Activated CD8-positive, alpha-beta memory T cell treated with anti-CD3 and anti-CD28 coated beads, Interleukin-2, amount 50 U/mL, for 4 hours (primary cell): ENCODE results near the gene NCOA3.

Experiments used
- DNase-seq: peaks from one replicate; pipeline ENCODE4 v3.0.0-alpha.2; 2020

The NCOA3 gene

DNA sequence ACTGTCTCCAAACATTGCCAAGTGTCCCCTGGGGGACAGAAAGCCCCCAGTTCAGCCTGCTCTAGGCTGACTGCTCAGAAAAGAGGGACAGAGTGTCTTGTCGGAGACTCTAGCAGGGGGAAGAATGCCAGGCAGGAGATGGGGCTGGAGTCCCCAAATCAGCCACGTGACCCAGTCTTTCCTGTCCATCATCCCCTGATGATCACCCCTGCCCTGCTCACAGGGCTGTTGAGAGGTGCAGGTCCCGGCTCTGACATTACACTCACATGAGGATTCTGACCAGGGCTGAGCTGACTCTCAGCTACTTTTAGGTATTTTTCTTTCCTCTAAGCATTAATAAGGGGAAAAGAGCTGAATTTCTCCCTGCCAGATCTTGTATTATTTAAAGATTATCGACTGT lies 167.8 kb downstream of the NCOA3 start:
- DNase-seq, result no peak

DNA sequence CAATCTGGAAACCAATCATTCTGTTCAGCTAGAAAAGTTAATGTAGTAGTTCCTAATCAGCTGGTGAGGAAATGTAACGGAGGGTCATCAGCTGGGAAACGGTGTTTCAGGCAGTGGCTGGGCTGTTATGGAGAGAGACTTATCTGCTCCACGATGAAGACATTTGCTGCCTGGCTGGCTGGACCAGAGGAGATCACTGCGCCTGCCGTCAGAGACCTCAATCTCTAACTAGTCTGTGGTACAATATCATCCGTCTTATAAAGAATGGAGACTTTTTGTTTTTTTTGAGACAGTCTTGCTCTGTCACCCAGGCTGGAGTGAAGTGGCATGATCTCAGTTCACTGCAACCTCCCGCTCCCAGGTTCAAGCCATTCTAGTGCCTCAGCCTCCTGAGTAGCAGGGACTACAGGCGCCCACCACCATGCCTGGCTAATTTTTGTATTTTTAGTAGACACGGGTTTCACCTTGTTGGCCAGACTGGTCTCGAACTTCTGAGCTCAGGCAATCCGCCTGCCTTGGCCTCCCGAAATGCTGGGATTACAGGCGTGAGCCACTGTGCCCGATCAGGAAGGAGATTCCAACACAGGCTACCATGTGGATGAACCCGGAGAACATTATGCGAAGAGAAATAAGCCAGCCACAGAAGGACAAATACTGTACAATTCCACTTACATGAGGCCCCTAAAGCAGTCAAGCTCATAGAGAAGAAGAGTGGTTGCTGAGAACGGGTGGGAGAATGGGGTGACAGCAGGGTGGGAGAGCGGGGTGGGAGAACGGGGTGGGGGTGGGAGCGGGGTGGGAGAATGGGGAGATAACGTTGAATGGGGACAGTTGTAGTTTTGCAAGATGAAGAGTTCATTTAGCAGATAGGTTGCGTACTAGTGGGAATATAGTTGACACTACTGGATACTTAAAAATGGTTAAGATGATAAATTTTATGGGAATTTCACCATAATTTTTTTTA lies 168.5 kb downstream of the NCOA3 start:
- no peak for DNase-seq

DNA sequence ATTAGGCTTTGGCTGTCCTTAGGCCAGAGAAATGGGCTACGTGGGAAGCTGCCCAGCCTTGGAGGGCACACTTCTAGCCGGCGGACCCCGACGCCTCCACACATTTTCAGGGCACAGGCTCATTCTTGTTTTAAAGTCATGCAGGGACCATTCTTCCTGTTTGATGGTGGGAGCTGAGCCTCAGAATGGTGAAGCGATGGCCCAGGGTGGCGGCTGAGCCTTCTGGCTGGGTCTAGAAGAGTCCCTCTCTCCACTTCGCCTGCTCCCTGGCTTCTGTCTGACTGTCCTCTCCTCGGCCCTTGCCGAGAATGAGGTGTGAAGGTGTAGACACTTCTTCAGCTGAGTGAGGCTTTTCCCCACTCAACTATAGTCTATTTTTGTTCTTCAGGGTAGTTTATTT lies 169.2 kb downstream of the NCOA3 start:
- DNase-seq, result no peak

DNA sequence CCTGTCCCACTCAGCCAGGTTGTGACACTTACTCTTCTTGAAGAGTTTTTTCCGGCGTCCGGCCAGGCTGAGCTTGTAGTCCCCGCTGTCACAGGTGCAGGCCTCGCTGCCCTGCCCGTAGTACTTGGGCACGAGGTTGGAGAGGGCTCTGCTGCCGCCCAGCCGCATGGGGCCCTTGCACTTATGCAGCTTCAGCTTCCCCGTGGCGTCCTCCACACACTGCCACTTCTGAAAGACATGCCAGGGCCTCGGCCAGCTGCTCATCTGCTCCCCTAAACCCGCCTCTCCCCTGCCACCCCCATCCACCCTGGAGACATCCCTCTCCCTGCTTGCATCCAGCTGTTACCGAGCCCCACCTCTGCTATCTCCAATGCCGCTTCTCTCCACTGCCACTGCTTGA lies 170.5 kb downstream of the NCOA3 start:
- DNase-seq, result no peak

DNA sequence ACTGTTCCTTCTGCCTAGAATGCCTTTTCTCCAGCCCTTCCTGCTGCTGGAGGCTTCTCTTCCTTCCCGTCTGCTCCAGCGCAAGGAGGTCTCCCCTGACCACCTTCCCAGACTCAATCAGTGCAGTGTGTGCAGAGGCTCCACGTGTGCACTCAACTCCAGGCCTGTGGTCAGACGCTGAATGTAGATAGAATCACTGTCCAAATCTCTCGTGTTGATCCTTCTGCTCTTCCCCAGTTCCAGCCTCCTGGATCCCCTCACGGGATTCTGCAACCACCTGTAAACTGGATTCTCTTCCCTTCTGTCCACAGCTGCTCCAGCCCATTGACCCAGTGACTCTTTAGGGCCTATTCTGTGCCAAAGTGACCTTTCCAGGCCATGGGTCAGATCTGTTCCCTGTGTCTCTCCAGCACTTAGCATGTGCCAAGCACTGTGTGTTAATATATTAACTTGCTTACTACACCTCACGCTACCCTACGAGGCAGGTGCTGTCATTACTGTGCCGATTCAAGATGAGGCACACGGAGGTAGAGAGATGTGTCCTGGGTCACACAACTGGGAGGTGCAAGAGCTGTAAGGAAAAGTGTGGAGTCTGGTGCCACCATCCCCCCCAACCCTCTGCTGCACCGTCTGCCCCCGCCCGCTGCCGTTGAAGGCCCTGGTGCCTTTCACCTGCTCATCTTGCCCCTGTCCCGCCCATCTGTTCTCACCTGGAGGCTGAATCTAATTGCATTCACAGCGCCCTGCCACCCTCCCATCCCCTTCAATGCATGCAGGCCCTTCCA lies 171.4 kb downstream of the NCOA3 start:
- no peak for DNase-seq

DNA sequence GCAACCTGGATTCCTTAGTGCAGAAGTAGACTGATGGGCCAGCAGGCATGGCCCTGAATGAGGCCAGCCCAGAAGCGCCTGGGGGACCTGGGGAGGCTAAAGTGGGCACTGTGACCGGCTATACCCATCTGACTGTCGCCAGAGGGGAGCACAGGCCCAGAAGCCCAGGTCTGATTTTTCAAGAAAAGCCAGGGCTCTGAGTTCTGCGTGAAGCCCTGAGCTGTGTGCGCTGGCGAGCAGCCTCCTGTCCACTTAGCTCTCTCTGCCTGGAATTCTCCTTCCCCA lies 171.9 kb downstream of the NCOA3 start:
- no peak for DNase-seq

DNA sequence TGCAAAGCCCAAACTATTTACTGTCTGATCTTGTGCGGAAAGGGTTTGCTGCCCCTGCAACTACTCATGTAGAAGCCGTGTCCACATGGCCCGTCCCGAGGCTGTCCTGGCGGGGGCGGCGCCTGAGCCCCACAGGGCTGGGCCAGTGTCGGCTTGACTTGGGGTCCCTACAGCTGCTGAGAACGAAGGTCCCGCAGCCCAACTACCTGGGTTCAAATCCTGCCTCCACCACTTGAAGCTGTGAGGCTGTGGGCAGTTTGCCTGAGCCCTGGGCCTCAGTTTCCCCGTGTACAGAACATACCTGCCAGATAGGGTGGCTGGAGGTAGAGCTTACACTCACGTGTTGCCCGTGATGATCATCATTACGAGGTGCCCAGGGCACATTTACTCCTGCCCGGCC lies 172.5 kb downstream of the NCOA3 start:
- no peak for DNase-seq

DNA sequence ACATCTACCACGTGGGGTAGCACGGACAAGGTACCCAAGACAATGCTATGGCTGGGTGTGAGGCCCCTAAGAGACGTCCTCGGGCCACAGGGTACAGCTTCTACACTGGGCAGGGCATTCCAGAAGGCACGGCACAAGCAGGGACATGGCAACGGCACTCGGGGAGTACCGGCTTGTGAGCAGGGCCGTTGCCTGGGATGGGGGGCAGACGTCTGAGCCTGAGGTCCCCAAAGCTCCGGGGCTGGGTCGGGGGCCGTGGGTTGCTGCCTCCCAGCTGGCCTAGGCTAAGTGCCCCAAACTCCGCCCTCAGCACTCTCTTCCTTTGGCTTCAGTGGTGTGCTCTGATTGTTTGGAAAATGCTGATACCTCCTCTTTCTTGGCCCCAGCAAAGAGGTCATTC lies 173.0 kb downstream of the NCOA3 start:
- no peak for DNase-seq

DNA sequence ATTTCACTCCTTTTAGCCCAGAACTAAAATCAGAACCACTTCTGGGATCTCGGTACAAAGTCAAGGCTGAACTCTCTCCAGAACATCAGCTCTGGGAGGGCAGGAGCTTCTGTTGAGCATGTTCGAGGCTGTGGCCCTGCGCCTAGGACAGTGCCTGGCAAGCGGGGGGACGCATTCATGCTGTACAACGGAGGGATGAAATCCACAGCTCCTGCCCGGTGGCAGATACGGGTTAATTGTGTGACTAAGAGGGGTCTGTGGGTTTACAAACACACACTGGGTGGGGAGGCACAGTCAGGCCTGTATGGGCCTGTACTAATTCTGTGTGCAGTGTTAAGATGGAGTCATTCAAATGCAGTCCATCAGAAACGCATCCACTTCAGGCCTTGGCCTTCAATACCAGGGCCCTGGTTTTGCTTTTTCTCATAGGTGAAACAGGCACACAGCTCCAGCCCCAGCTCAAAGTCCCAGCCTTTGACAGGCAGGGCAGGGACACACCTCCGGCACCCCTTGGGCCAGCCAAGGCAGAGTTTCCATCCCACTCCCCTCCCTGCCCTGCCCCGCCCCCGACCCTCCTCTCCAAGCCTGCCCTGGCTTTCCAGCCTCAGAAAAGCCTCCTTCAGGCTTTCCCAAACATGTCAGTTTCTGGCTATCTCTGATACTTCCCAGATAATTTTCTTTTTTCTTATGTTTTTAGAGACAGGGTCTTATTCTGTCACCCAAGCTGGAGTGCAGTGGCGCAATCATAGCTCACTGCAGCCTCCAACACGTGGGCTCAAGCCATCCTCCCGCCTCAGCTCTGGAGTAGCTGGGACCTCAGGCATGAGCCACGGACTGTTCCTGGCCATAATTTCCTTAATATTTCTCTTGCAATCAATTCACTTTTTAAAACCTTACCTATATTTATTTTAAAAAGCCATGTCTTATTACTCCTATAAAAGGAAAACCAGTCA lies 173.8 kb downstream of the NCOA3 start:
- no peak for DNase-seq

DNA sequence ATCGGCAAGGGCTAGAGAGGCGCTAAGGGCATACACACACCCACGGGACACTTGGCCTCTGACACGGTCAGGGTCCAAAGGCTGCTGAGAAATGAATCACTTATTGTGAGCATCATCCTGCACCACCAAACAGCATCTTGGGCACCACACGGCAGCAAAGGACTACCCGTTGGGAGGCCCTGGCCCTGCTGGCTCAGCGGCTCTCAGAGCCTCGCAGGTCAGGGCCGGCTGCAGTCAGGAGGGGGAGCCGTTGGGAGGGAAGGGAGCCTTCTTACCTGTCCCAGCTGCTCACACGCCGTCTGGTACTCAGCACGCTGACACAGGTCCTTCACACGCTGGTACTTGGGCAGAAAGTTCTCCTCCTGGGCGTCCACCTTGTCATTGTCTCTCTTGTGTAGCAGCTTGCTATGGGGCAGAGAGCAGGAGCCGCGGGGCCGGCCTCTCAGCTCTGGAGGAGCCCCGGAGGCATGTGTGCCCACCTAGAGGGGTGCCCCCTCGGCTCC lies 174.6 kb downstream of the NCOA3 start:
- no peak for DNase-seq

DNA sequence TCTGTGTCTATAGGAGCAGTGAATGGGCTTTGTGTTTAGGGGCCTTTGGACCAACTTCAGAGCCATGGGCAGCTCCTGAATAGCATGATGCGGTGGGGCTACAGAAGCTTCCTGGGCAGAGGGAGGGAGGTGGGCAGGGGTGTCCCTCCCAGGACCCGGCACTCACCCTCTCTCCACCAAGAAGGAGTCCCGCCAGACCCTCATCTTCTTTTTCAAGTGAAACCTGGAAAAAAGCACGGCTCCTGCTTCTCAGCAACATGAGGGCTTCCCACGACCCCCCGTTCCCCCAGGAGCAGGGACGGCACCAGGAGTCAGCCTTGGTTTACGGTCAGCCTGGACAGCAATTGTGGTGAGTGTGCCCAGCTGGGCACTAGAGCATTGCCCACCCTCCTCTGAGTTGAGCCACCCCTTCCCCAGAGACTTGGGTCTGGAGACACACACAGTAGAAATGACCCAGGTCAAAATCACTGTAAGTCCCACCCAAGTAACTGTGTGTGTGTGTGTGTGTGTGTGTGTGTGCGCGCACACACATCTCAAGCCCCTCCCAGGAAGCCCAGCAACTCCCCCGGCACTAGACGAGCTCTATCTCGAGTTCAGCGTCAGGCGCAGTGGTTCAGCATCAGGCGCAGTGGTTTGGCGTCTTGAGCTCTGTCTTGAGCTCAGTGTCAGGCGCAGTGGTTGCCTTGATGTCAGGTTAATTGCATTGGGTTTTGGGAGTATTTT lies 175.4 kb downstream of the NCOA3 start:
- DNase-seq, result no peak

DNA sequence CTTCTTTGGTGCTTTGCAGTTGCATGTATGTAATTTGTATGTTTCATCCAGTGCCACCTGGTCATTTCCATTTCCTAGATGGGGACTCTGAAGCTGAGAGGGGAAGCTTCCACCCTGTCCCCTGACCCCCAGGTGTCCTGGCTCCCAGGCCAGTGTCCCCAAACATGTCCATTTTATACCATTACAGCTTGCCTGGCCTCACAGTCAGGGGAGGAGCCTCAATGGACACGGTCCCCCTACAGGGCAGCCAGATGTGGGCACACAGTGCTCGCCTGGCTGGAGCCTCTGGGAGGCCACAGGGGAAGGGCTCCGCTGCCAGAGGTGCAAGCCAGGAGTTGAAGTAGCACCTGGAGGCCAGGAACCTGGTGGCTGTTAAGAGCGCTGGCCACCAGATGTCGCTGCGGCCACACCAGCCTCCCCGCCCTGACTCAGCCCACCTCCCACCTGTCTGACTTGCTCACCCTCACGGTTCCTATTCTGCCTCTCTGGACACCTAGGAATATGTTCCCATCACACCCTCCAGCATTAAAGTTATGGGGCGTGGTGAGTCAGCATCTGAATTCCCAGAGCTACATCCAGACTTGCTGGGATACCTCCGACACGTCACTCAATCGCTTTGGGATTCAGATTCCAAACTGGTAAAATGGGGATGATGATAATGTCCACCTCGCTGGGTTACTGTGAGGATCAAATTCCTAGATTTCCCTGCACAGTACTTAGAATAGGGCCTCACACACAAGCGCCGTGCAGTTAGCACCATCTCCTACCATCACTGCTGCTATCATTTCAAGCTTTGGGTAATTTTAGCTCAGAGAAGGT lies 176.2 kb downstream of the NCOA3 start:
- DNase-seq, result peak; percentile 64

DNA sequence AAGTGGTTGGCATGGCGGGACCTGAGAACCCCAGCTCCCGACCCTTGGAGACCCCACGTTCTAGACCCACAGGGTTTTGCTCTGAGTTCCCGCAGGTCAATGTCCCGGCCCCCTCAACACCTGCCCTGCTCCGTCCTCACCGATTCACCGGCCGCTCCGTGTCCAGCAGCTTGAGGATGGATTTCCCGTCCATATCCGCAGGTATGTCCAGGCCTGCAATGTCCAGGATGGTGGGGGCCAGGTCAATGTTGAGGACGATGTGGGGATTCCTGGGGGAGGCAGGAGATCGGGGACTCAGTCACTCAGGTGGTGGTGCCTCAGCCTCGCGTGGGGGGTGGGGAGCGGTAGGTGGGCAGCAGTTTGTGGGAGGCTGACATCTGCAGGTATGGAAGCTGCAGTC lies 176.8 kb downstream of the NCOA3 start:
- no peak for DNase-seq

DNA sequence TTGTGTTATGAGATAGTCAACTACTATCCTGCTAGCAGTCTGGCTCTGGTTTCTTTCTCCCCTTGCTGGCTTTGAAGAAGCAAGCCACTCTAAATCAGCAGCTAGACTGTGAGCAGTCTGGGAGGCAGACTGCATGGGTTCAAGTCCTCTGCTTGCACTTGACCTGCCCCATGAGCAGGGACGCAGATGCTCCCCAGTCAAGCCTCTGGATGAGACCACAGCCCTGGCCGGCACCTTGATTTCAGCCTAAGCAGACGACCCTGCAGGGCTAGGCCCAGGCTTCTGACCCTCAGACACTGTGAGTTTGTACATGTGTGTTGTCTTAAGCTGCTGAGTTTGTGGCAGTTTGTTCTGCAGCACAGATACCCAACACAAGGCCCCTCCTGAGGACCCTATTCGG lies 177.8 kb downstream of the NCOA3 start:
- no peak for DNase-seq

DNA sequence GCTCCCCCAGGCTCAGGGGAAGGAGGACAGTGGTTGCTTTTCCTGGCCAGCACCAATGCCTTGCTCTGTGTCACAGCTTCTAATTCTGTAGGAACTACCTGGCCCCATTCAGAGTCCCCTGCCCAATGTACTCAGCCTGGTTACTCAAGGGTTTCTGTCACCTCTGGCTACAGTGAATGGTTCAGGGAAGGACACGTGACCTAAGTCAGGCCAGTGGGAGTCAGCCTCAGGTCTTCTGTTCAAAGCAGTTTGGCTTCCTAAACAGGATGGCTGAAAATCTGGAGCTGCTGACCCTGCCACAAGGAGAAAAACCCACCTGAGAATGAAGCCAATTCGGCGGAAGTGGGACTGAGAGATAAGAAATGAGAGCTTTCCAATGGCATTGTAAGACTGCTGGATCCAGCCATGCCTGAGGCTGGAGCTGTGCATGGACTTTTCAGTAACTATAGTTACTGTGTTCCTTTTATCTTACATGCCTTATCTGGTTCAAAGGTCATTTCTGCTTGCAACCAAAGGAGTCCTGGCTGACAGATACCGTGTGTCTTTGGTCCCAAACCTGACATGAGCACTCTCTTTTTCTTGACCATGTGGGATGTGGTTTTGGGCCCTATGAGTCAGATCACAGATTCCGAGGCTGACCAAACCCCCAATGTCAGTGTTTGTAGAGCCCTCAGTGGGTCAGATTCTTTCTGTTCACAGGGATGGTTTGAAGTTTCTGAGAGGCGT lies 179.3 kb downstream of the NCOA3 start:
- DNase-seq, result no peak

DNA sequence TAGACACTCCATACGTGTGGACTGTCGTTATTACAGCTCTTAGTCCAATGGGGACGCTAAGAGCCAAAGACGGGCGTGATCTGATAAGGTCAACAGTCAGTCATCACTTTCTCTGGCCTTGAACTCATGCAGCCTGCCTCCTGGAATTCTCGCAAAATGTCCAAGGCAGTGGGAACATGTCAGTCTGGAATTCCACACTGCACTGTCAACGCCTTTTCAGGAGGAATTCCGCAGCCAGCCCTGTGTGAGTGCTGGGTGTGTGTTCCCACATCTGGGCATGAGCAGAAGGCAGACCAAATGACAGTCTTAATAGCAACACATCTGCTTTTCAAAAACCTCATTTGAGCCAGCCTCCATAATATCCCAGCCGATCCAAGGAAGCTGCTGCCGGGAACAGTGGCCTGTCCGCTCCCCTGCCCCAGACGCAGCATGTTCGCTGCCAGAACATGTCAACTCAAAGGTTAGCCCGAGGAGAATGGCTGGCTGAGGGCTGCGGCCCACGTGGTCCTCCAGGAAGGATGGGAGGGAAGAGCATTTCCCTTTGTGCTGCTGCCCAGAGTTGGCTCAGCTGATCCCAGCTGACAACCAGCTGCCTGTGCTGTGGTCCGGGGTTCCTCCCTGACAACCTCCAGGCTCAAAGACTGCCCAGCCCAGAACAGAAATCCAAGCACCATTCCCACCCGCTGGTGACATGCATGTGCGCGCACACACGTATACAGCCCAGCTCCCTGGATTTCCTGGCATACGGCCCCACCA lies 180.5 kb downstream of the NCOA3 start:
- DNase-seq, result no peak

DNA sequence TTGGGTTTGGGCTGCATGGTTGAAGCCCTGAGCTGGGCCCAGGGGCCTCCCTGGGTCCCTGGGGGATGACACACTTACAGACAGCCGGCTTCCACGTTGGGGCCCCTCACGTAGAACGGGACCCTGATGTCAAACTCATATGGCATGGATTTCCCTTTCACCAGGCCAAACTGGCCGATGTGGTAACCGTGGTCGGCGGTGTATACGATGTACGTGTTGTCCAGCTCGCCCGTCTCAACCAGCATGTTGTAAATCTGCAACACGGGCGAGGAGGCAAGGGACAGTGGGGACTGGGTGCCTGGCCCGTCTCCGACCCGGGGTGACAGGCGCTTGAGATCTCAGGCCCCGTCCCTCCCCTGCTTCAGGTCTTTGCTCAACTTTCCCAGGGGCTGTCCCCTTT lies 181.2 kb downstream of the NCOA3 start:
- DNase-seq, result no peak

DNA sequence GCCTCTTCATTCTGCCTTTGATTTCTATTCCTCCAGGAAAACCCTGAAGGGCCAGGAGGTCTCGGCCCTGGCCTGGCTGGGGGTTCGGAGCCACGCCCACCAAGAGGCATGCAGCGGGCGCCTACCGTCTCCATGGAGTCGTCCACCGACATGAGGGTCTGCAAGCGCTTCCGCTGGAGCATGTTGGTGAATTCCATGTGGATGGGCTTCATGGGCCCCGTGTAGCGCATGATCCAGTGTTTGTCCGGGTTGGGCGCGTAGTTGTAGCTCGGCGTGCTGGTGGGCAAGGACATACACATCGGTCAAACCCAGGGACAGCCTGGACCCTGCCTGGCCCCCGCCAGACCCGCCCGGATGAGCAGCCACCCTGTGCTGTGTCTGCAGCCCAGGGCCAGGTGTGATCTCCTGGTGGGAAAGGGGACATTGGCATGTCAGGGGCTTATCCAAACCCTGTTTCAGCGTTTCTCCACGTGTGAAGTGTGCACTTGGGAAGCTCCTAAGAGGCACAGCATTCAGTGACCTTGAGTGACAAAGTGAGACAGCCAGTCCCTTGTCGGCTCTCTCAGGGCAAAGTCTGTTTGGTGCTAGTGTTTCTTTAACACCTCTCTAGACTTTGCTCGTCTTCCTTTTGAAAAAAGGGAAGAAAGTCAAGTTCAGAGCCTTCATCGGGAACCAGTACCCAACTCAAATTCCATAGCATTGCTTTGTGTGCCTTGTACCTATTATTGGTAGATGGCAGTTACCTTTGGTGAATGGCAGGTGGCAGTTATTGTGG lies 182.8 kb downstream of the NCOA3 start:
- DNase-seq, result no peak

DNA sequence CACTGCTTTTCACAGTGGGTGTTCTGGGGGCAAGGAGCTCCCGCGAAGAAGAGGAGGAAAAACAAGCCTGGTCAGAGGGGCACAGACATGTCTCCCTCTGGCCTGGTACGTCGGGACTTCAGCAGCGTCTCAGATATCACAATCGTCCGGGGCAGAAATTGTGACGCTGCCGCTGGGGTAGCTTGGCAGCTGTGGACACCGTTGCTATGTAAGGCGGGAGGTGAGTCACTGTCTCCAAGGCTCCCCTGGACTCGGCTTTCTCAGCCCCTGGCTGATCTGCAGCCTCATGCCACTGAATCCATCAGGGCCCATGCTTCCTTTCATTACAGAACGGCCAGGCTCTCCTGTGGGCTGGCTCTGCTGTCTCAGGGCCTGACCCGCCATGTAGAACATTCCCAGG lies 184.9 kb downstream of the NCOA3 start:
- DNase-seq, result no peak
